HepG2 (cell line): Measurements from ENCODE around the gene GNGT2. TPM values are rescaled to one million over a fixed set of nuclear protein-coding genes. Genes with fewer than 3 reads are reported as not detected.

Experiments used
- ARNT ChIP-seq: fragments of 450-650 bp; IDR thresholded peaks from 2 replicates; pipeline ENCODE4 v1.6.1; 2017
- BCL3 ChIP-seq: sonication (generic); formaldehyde crosslinking; IDR thresholded peaks from 2 replicates; pipeline ENCODE4 v1.5.1; 2020; ENCODE audit warnings: mild to moderate bottlenecking, missing genetic modification reagents, moderate library complexity
- ERF ChIP-seq: IDR thresholded peaks from 2 replicates; pipeline ENCODE4 v1.6.1; 2018; ENCODE audit warnings: missing biosample characterization, missing genetic modification reagents
- GATA4 ChIP-seq: sonication (generic); IDR thresholded peaks from 2 replicates; pipeline ENCODE4 v1.6.1; 2016; ENCODE audit warnings: antibody characterized with exemption, low read depth, borderline replicate concordance
- GFI1 ChIP-seq: sonication (generic); formaldehyde crosslinking; IDR thresholded peaks from 2 replicates; pipeline ENCODE4 v1.5.0; 2020; ENCODE audit warnings: missing genetic modification reagents, mild to moderate bottlenecking, borderline replicate concordance
- IKZF1 ChIP-seq: fragments of 450-650 bp; IDR thresholded peaks from 2 replicates; pipeline ENCODE4 v1.7.1; 2016
- MEF2D ChIP-seq: sonication (generic); formaldehyde crosslinking; IDR thresholded peaks from 2 replicates; pipeline ENCODE4 v1.5.1; 2020; ENCODE audit warnings: mild to moderate bottlenecking, missing genetic modification reagents
- MZF1 ChIP-seq: sonication (generic); formaldehyde crosslinking; IDR thresholded peaks from 2 replicates; pipeline ENCODE4 v1.8.1; 2023; ENCODE audit warnings: mild to moderate bottlenecking, missing genetic modification reagents, borderline replicate concordance
- NAIF1 ChIP-seq: sonication (generic); formaldehyde crosslinking; IDR thresholded peaks from 2 replicates; pipeline ENCODE4 v1.5.0; 2020; ENCODE audit warnings: mild to moderate bottlenecking, missing genetic modification reagents, borderline replicate concordance
- NBN ChIP-seq: fragments of 450-650 bp; conservative IDR thresholded peaks from 2 replicates; pipeline ENCODE4 v1.6.1; 2017
- POGK ChIP-seq: sonication (generic); formaldehyde crosslinking; conservative IDR thresholded peaks from 2 replicates; pipeline ENCODE4 v1.8.0; 2022; ENCODE audit warnings: mild to moderate bottlenecking, moderate library complexity, missing genetic modification reagents
- RAD51 ChIP-seq: fragments of 450-650 bp; IDR thresholded peaks from 2 replicates; pipeline ENCODE4 v1.6.1; 2016; ENCODE audit warnings: borderline replicate concordance
- SMAD9 ChIP-seq: sonication (generic); formaldehyde crosslinking; IDR thresholded peaks from 2 replicates; pipeline ENCODE4 v1.5.1; 2020; ENCODE audit warnings: mild to moderate bottlenecking, missing genetic modification reagents
- SRSF1 ChIP-seq: fragments of 200-400 bp; formaldehyde crosslinking; optimal IDR thresholded peaks from 2 replicates; pipeline ENCODE3; 2017; ENCODE audit warnings: mild to moderate bottlenecking, low read depth, low read length, moderate library complexity
- TFDP1 ChIP-seq: IDR thresholded peaks from 2 replicates; pipeline ENCODE4 v1.6.1; 2016; ENCODE audit warnings: missing compliant biosample characterization, missing genetic modification reagents, borderline replicate concordance
- TRIM24 ChIP-seq: sonication (generic); formaldehyde crosslinking; IDR thresholded peaks from 2 replicates; pipeline ENCODE4 v1.8.0; 2022; ENCODE audit warnings: mild to moderate bottlenecking, missing genetic modification reagents
- U2AF1 ChIP-seq: fragments of 200-400 bp; formaldehyde crosslinking; optimal IDR thresholded peaks from 2 replicates; pipeline ENCODE3; 2017; ENCODE audit warnings: mild to moderate bottlenecking, low read depth, low read length
- ZBTB37 ChIP-seq: sonication (generic); formaldehyde crosslinking; IDR thresholded peaks from 2 replicates; pipeline ENCODE4 v1.4.0; 2020; ENCODE audit warnings: mild to moderate bottlenecking, missing genetic modification reagents
- ZNF253 ChIP-seq: sonication (generic); formaldehyde crosslinking; IDR thresholded peaks from 2 replicates; pipeline ENCODE4 v1.8.0; 2022; ENCODE audit warnings: mild to moderate bottlenecking, missing genetic modification reagents, borderline replicate concordance
- ZNF570 ChIP-seq: sonication (generic); formaldehyde crosslinking; IDR thresholded peaks from 2 replicates; pipeline ENCODE4 v1.4.0; 2020; ENCODE audit warnings: mild to moderate bottlenecking, missing genetic modification reagents, borderline replicate concordance
- ZNF576 ChIP-seq: sonication (generic); formaldehyde crosslinking; IDR thresholded peaks from 2 replicates; pipeline ENCODE4 v1.4.0; 2020; ENCODE audit warnings: mild to moderate bottlenecking, missing genetic modification reagents
- ZNF597 ChIP-seq: sonication (generic); formaldehyde crosslinking; IDR thresholded peaks from 2 replicates; pipeline ENCODE4 v1.5.0; 2020; ENCODE audit warnings: missing genetic modification reagents
- ZNF607 ChIP-seq: sonication (generic); formaldehyde crosslinking; IDR thresholded peaks from 2 replicates; pipeline ENCODE4 v1.5.1; 2020; ENCODE audit warnings: missing genetic modification reagents, mild to moderate bottlenecking, borderline replicate concordance
- ZNF614 ChIP-seq: IDR thresholded peaks from 2 replicates; pipeline ENCODE4 v1.6.1; 2018; ENCODE audit warnings: missing biosample characterization, missing genetic modification reagents, inconsistent platforms, borderline replicate concordance
- polyA plus RNA-seq, 8 experiments: library from polyadenylated mRNA; depleted of rRNA in 3 of 8; stranded (reverse) in 7 of 8; unstranded in 1 of 8; fragments of >200 nt; fragmentation: Illumina TruSeq in 4 of 8; extraction: Trizol in 4 of 8; gene quantifications; 2 replicates each; pipeline versions ENCODE4 v1.2.1 to v1.2.3, GENCODE V29; 2011 to 2016; ENCODE audit warnings: low read depth in 4 of 8, missing spikeins in 1 of 8, mixed read lengths in 1 of 8; ENCODE audit not compliant: insufficient read depth in 1 of 8
- total RNA-seq, 5 experiments: library from RNA; depleted of rRNA; stranded (reverse); fragments of >200 nt; fragmentation: Illumina TruSeq; extraction: Trizol; gene quantifications; 2 replicates each; pipeline ENCODE4 v1.2.3, GENCODE V29; 2016; ENCODE audit warnings: low read depth in 1 of 5

GNGT2 gene
- total and polyA plus RNA-seq, 2 of the 13 experiments (the other 11 are each of a cell fraction or from before 2014, with no cell fraction given) = not detected

- no peak for TF ChIP-seq ZBTB37 (CRISPR knock-in tag)
- no peak for TF ChIP-seq RAD51
- no peak for TF ChIP-seq MEF2D
- no peak for TF ChIP-seq ZNF607 (CRISPR knock-in tag)
- no peak for TF ChIP-seq ERF (CRISPR knock-in tag)
- TF ChIP-seq ZNF253 (CRISPR knock-in tag) = no peak
- no peak for TF ChIP-seq TFDP1
- TF ChIP-seq ZNF597 (CRISPR knock-in tag) = no peak
- TF ChIP-seq ZNF570 = no peak
- TF ChIP-seq IKZF1 = 0 out of 2 replicates have a peak, but pooled peaks have one; percentile 18
- no peak for TF ChIP-seq BCL3 (CRISPR knock-in tag)
- TF ChIP-seq GATA4 = no peak
- no peak for TF ChIP-seq POGK (CRISPR knock-in tag)
- 0 out of 2 replicates have a peak, but pooled peaks have one; percentile 47 for TF ChIP-seq NBN
- no peak for TF ChIP-seq SMAD9 (CRISPR knock-in tag)
- no peak for TF ChIP-seq NAIF1 (CRISPR knock-in tag)
- TF ChIP-seq ZNF614 (CRISPR knock-in tag) = no peak
- no peak for TF ChIP-seq ARNT
- no peak for TF ChIP-seq GFI1 (CRISPR knock-in tag)
- no peak for TF ChIP-seq SRSF1
- TF ChIP-seq ZNF576 = no peak
- no peak for TF ChIP-seq MZF1
- TF ChIP-seq U2AF1 = no peak
- TF ChIP-seq TRIM24 (CRISPR knock-in tag) = no peak
These were observed 16.7 kb downstream of the GNGT2 start (continued) for GRCh38 chr17:49193513-49194296.
